PC-3 (cell line): ENCODE results near the gene LYPD1. TPM values are rescaled to one million over a fixed set of nuclear protein-coding genes. Genes with fewer than 3 reads are reported as not detected.

Experiments used
- ATAC-seq: fragments of 200-7000 bp; cut with Tn5 transposase; 2 replicates; pipeline ENCODE4 v1.9.1; 2020; ENCODE audit warnings: mild to moderate bottlenecking, moderate library complexity
- BruUV-seq: library from RNA; stranded (reverse); fragments of 400-500 nt; replicated peaks from 2 replicates; lab custom pipeline; 2021; lab: Mats Ljungman, UMichigan
- CTCF ChIA-PET: fragments of 300-600 bp; sonication (Branson Sonifier 250); formaldehyde crosslinking; loops from one replicate; lab custom pipeline; 2022; ENCODE audit warnings: antibody characterized with exemption; lab: Charles Lee
- POLR2A ChIA-PET: fragments of 300-600 bp; sonication (Branson Sonifier 250); formaldehyde crosslinking; loops from one replicate; lab custom pipeline; 2022; ENCODE audit warnings: antibody characterized with exemption; ENCODE audit not compliant: unreplicated experiment; lab: Charles Lee
- DNase-seq: peaks from one replicate; pipeline ENCODE4 v3.0.0-alpha.2; 2015
- H2AFZ ChIP-seq: fragments of 300-600 bp; sonication (generic); 2 replicates; pipeline ENCODE4 v1.6.0; 2016; ENCODE audit warnings: antibody characterized with exemption, low read length
- H3F3A ChIP-seq: fragments of 300-600 bp; sonication (generic); one replicate; pipeline ENCODE4 v1.6.0; 2017; ENCODE audit warnings: antibody characterized with exemption, low read length, control low read depth, mild to moderate bottlenecking; ENCODE audit not compliant: unreplicated experiment
- H3K27ac ChIP-seq: fragments of 300-600 bp; sonication (generic); 2 replicates; pipeline ENCODE4 v1.5.1; 2016; ENCODE audit warnings: mild to moderate bottlenecking, low read length
- H3K27me3 ChIP-seq: fragments of 300-600 bp; sonication (generic); 2 replicates; pipeline ENCODE4 v1.6.1; 2016; ENCODE audit warnings: low read length, mixed read lengths
- H3K36me3 ChIP-seq: fragments of 300-600 bp; sonication (generic); 2 replicates; pipeline ENCODE4 v1.6.1; 2016; ENCODE audit warnings: low read depth, mixed run types, low read length, mixed read lengths
- H3K4me1 ChIP-seq: fragments of 300-600 bp; sonication (generic); 2 replicates; pipeline ENCODE4 v1.5.1; 2016; ENCODE audit warnings: low read length; ENCODE audit not compliant: insufficient read depth
- H3K4me2 ChIP-seq: fragments of 300-600 bp; sonication (generic); 2 replicates; pipeline ENCODE4 v1.6.0; 2016; ENCODE audit warnings: low read length
- H3K4me3 ChIP-seq: fragments of 300-600 bp; sonication (generic); 2 replicates; pipeline ENCODE4 v1.5.1; 2016; ENCODE audit warnings: mild to moderate bottlenecking, low read length, mixed read lengths
- H3K79me2 ChIP-seq: fragments of 300-600 bp; sonication (generic); 2 replicates; pipeline ENCODE4 v1.6.1; 2017; ENCODE audit warnings: low read length, mixed read lengths
- H3K9ac ChIP-seq: fragments of 300-600 bp; sonication (generic); 2 replicates; pipeline ENCODE4 v1.6.0; 2016; ENCODE audit warnings: mild to moderate bottlenecking, low read length
- H3K9me2 ChIP-seq: fragments of 300-600 bp; sonication (generic); replicated peaks from 2 replicates; pipeline ENCODE4 v1.6.1; 2016; ENCODE audit warnings: mixed run types, low read length, mixed read lengths
- H3K9me3 ChIP-seq: fragments of 300-600 bp; sonication (generic); 2 replicates; pipeline ENCODE4 v1.6.1; 2016; ENCODE audit warnings: low read length, mixed read lengths
- H4K20me1 ChIP-seq: fragments of 300-600 bp; sonication (generic); 2 replicates; pipeline ENCODE4 v1.6.1; 2016; ENCODE audit warnings: low read length, mixed read lengths
- CTCF ChIP-seq: fragments of 300-600 bp; sonication (generic); conservative IDR thresholded peaks from 2 replicates; pipeline ENCODE4 v1.5.1; 2017; ENCODE audit warnings: antibody characterized with exemption, low read depth, mild to moderate bottlenecking, low read length
- EZH2 ChIP-seq: fragments of 300-600 bp; sonication (generic); IDR thresholded peaks from one replicate; pipeline ENCODE4 v1.6.1; 2017; ENCODE audit warnings: antibody characterized with exemption, mild to moderate bottlenecking, low read length; ENCODE audit not compliant: unreplicated experiment
- EZH2phosphoT487 ChIP-seq: fragments of 300-600 bp; sonication (generic); IDR thresholded peaks from 2 replicates; pipeline ENCODE4 v1.6.1; 2018; ENCODE audit warnings: mild to moderate bottlenecking, antibody characterized with exemption, low read length, borderline replicate concordance
- intact Hi-C: fragments of 100-400 bp; cut with micrococcal nuclease; formaldehyde crosslinking; loops from 2 replicates; pipeline ENCODE4 v1.9.0; 2023
- total RNA-seq: library from RNA; depleted of rRNA; stranded (reverse); fragments of >200 nt; gene quantifications from 2 replicates; pipeline ENCODE4 v1.2.3, GENCODE V29; 2014

Gene LYPD1
- total RNA-seq, 1 experiment from 2014 or later: 18.7 TPM

GRCh38 chr2:132645176-132645575 lies 24.8 kb downstream of the LYPD1 start:
- CTCF ChIA-PET: no interaction called here
- no TSS peak for BruUV-seq
- intact Hi-C loops: no loop called here

GRCh38 chr2:132642415-132642814 lies 27.6 kb downstream of the LYPD1 start:
- H3F3A ChIP-seq: no peaks in the 10 kb centered on the region
- no peaks in the 10 kb centered on the region for H3K27me3 ChIP-seq
- no peaks in the 10 kb centered on the region for H3K9me3 ChIP-seq
- ATAC-seq: no peak
- intact Hi-C loops: no loop called here
- no peak overlapping the region for H3K4me3 ChIP-seq
- H3K9me2 ChIP-seq: no peaks in the 10 kb centered on the region
- H4K20me1 ChIP-seq: no peaks in the 10 kb centered on the region; the same call in 1 of the 2 replicates
- no peak overlapping the region for H2AFZ ChIP-seq
- no TSS peak for BruUV-seq
- H3K27ac ChIP-seq: no peak overlapping the region
- H3K79me2 ChIP-seq: no peaks in the 10 kb centered on the region
- DNase-seq: no peak
- ChIA-PET CTCF (no interaction called here), POLR2A (no interaction called here)
- H3K4me1 ChIP-seq: no peaks in the 10 kb centered on the region
- TF ChIP-seq CTCF: no peak
- TF ChIP-seq EZH2phosphoT487: no peak
- TF ChIP-seq EZH2: no peak
- no peak overlapping the region for H3K9ac ChIP-seq
- no peak overlapping the region for H3K4me2 ChIP-seq
- peaks cover 6% of the 10 kb centered on the region; the same call in 1 of the 2 replicates for H3K36me3 ChIP-seq

More at GRCh38 chr2:132645176-132645575, 24.8 kb downstream of the LYPD1 start:
- Histone ChIP-seq H3K79me2 (no peaks in the 10 kb centered on the region), H3K27ac (no peak overlapping the region), H3K4me1 (no peaks in the 10 kb centered on the region), H3K9me3 (no peaks in the 10 kb centered on the region), H2AFZ (no peak overlapping the region), H3K27me3 (no peaks in the 10 kb centered on the region), H4K20me1 (no peaks in the 10 kb centered on the region; the same call in 1 of the 2 replicates), H3K4me3 (no peak overlapping the region), H3F3A (no peaks in the 10 kb centered on the region), H3K9me2 (no peaks in the 10 kb centered on the region), H3K9ac (no peak overlapping the region), H3K36me3 (peaks cover 6% of the 10 kb centered on the region; the same call in 1 of the 2 replicates), H3K4me2 (no peak overlapping the region)
- TF ChIP-seq CTCF (no peak), EZH2phosphoT487 (no peak), EZH2 (no peak)
- no peak for DNase-seq
- POLR2A ChIA-PET: no interaction called here
- no peak for ATAC-seq

- H3K4me3 ChIP-seq: no peak overlapping the region
- POLR2A ChIA-PET: no interaction called here
These were observed 28.2 kb downstream of the LYPD1 start for GRCh38 chr2:132641819-132642218.

More at GRCh38 chr2:132641819-132642218, 28.2 kb downstream of the LYPD1 start:
- CTCF ChIA-PET: no interaction called here
- H3K9ac ChIP-seq: no peak overlapping the region
- no peaks in the 10 kb centered on the region for H3K27me3 ChIP-seq
- no peaks in the 10 kb centered on the region for H3K79me2 ChIP-seq
- H3K9me3 ChIP-seq: no peaks in the 10 kb centered on the region
- no TSS peak for BruUV-seq
- no peak overlapping the region for H2AFZ ChIP-seq
- no peaks in the 10 kb centered on the region for H3F3A ChIP-seq
- intact Hi-C loops: no loop called here
- TF ChIP-seq EZH2phosphoT487 (no peak), EZH2 (no peak), CTCF (no peak)
- no peak overlapping the region for H3K27ac ChIP-seq
- no peak overlapping the region for H3K4me2 ChIP-seq
- no peaks in the 10 kb centered on the region for H3K9me2 ChIP-seq
- ATAC-seq (no peak), DNase-seq (no peak)
- H4K20me1 ChIP-seq: no peaks in the 10 kb centered on the region; the same call in 1 of the 2 replicates
- H3K4me1 ChIP-seq: no peaks in the 10 kb centered on the region
- H3K36me3 ChIP-seq: peaks cover 6% of the 10 kb centered on the region; the same call in 1 of the 2 replicates
